Measurements from ENCODE around the gene ARHGAP29. TPM values are rescaled to one million over a fixed set of nuclear protein-coding genes. Genes with fewer than 3 reads are reported as not detected.
A peak's percentile ranks its signal among the peaks of the same experiment; 100 is the strongest.

ARHGAP29 gene
- total RNA-seq, 4 donors from 2014 or later = 1.4 to 30.5 (median 5.6) TPM

- H3K9me3 ChIP-seq = no peaks in the 10 kb centered on the region
These were observed 41.7 kb upstream of the ARHGAP29 start for GRCh38 chr1:94279038-94279437.

GRCh38 chr1:94276988-94277434 is 39.6 kb upstream of the ARHGAP29 start:
- no peak for DNase-seq
- no peak for TF ChIP-seq POLR2A (IDR thresholded peaks at IDR 0.05)
- TF ChIP-seq CTCF (IDR thresholded peaks at IDR 0.05) = no peak
- H3K4me3 ChIP-seq = no peak overlapping the region
- peak overlapping the region in 3 of 4 donors; percentile 35 to 63 (median 36) for H3K27ac ChIP-seq
- H3K27me3 ChIP-seq = no peaks in the 10 kb centered on the region
- no peaks in the 10 kb centered on the region for H3K36me3 ChIP-seq
- H3K4me1 ChIP-seq = peaks cover 0 to 16% (median 0%) of the 10 kb centered on the region in 3 donors
- WGBS, 2 donors = 36 to 48% methylated on average over 4 of the region's 4 CpGs
- no peaks in the 10 kb centered on the region for H3K9me3 ChIP-seq
- intact Hi-C loops (cut with DNase I) = no loop called here

More at GRCh38 chr1:94279038-94279437, 41.7 kb upstream of the ARHGAP29 start:
- no peak overlapping the region for H3K4me3 ChIP-seq
- TF ChIP-seq POLR2A (IDR thresholded peaks at IDR 0.05) (no peak), CTCF (IDR thresholded peaks at IDR 0.05) (no peak)
- no peak overlapping the region for H3K27ac ChIP-seq
- H3K27me3 ChIP-seq = no peaks in the 10 kb centered on the region
- H3K4me1 ChIP-seq = peaks cover 0 to 10% (median 0%) of the 10 kb centered on the region in 3 donors
- H3K36me3 ChIP-seq = no peaks in the 10 kb centered on the region
- 74 to 79% methylated on average over 1 of the region's 1 CpG for WGBS, 2 donors
- DNase-seq = no peak
- intact Hi-C loops (cut with DNase I) = no loop called here

GRCh38 chr1:94275083-94275482 is 37.7 kb upstream of the ARHGAP29 start:
- no peak for TF ChIP-seq POLR2A (IDR thresholded peaks at IDR 0.05)
- no peak for TF ChIP-seq CTCF (IDR thresholded peaks at IDR 0.05)
- Histone ChIP-seq H3K36me3 (no peaks in the 10 kb centered on the region), H3K9me3 (no peaks in the 10 kb centered on the region), H3K4me1 (peaks cover 0 to 16% (median 0%) of the 10 kb centered on the region in 3 donors), H3K27me3 (no peaks in the 10 kb centered on the region), H3K27ac (peak overlapping the region in 2 of 4 donors; percentile 60 to 63), H3K4me3 (no peak overlapping the region)
- intact Hi-C loops (cut with DNase I) = no loop called here
- DNase-seq = no peak
- 45 to 62% methylated on average over 2 of the region's 2 CpGs for WGBS, 2 donors

GRCh38 chr1:94274561-94274960 is 37.2 kb upstream of the ARHGAP29 start:
- no peak for TF ChIP-seq POLR2A (IDR thresholded peaks at IDR 0.05)
- TF ChIP-seq CTCF (IDR thresholded peaks at IDR 0.05) = no peak

GRCh38 chr1:94273111-94273510 is 35.7 kb upstream of the ARHGAP29 start:
- Histone ChIP-seq H3K4me3 (no peak overlapping the region), H3K36me3 (no peaks in the 10 kb centered on the region), H3K9me3 (no peaks in the 10 kb centered on the region), H3K27ac (no peak overlapping the region), H3K27me3 (no peaks in the 10 kb centered on the region), H3K4me1 (peaks cover 0 to 16% (median 0%) of the 10 kb centered on the region in 3 donors)
- TF ChIP-seq CTCF (IDR thresholded peaks at IDR 0.05) = no peak
- no peak for TF ChIP-seq POLR2A (IDR thresholded peaks at IDR 0.05)
- 30 to 50% methylated on average over 4 of the region's 4 CpGs for WGBS, 2 donors
- intact Hi-C loops (cut with DNase I) = no loop called here
- no peak for DNase-seq

More at GRCh38 chr1:94274561-94274960, 37.2 kb upstream of the ARHGAP29 start:
- no peak for DNase-seq
- Histone ChIP-seq H3K27ac (peak overlapping the region in 2 of 4 donors; percentile 60 to 63), H3K27me3 (no peaks in the 10 kb centered on the region), H3K36me3 (no peaks in the 10 kb centered on the region), H3K4me3 (no peak overlapping the region), H3K4me1 (peaks cover 0 to 16% (median 0%) of the 10 kb centered on the region in 3 donors), H3K9me3 (no peaks in the 10 kb centered on the region)
- 62 to 66% methylated on average over 2 of the region's 2 CpGs for WGBS, 2 donors
- intact Hi-C loops (cut with DNase I) = no loop called here
